HG02610 (cell line): ENCODE results near the gene TBC1D12.

ENCODE experiments used
- ATAC-seq: cut with Tn5 transposase; IDR thresholded peaks from one replicate; pipeline ENCODE4 v1.9.1; 2021; ENCODE audit warnings: mild to moderate bottlenecking, moderate library complexity; ENCODE audit not compliant: unreplicated experiment

TBC1D12 gene

GRCh38 chr10:94405406-94405805 lies 3.1 kb downstream of the TBC1D12 start:
- no peak for ATAC-seq

- ATAC-seq: no peak
Measured at GRCh38 chr10:94407668-94408067, 5.3 kb downstream of the TBC1D12 start.

DNA sequence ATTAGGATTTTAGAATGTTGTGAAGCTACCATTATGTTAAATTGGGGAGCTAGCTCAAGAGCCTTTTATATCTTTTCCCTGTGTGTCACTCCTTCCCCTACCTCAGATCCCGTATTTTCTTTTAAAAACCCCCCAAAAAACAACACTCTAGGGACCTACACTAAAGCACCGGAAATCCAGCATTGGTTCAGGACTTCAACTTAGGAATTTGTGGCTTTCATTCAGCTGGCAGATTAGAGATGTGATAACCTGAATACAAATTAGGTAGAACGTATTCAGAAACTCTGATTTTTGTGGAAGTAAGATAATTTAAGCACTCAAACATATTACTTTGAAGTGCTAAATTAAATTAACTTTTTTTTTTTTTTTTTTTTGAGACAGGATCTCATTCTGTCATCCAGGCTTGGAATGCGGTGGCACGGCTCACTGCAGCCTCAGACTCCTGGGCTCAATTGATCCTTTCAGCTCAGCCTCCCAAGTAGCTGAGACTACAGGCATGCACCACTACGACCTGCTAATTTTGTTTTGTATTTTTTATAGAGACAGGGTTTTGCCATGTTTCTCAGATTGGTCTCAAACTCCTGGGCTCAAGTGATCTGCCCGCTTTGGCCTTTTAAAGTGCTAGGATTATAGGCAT lies 6.8 kb downstream of the TBC1D12 start:
- ATAC-seq: no peak

GRCh38 chr10:94411304-94411703 lies 9.0 kb downstream of the TBC1D12 start:
- ATAC-seq: no peak

- ATAC-seq: no peak
Measured at GRCh38 chr10:94412449-94412848, 10.1 kb downstream of the TBC1D12 start.

DNA sequence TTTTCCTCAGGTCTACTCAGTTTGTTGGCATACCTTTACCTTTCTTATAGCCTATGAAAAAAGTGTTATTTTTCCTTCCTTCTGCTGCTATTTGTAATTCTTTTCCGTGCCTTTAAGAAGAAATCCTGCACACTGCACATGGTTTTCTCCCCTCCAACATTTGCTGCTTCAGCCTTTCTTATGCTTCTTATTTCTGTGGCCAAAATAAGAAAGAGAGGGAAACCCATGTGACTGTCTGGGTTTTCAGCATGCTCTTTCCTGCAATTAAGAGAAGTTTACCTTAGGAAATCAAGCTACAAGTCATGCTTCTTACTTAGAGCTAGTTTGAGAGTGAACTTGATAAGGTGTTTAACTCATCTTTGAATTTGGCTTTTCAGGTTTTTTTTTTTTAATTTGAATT lies 11.0 kb downstream of the TBC1D12 start:
- ATAC-seq: no peak

DNA sequence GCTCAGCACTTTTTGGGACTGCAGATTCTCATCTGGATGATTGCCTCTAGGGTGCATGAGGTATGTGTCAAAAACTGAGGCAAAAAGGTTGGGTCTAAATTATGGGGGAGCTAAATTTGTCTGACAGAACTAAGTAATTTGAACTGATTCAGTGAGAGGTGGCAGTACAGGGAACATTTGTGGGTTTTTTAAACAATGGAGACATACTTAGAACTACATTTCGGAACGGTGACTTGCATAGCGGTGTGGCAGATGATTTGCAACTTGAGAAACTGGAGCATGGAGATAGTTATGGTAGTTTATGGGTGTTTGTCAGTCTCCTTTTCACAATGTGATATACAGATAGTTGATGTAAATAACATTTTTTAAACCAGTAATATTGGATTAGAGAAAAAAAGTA lies 14.6 kb downstream of the TBC1D12 start:
- ATAC-seq: no peak

DNA sequence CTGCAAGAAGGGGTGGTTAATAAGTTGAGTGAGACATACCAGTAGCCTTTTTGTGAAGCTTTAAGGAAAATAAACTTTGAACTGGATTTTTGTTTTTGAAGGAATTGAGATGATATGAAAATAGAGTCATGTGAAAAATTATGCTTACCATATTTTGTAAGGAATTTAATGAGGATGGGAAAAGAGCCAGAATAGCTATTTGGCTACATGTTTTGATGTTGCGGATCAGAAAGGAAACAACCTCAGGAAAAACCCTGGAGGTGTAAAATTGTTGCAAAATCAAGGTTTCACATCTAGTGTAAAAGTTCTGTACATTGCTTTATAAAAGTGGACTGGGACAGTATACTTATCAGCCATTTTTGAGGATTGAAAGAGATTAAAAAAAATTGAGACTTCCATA lies 15.0 kb downstream of the TBC1D12 start:
- ATAC-seq: no peak

- ATAC-seq: no peak
Measured at GRCh38 chr10:94420516-94420915, 18.2 kb downstream of the TBC1D12 start.

GRCh38 chr10:94420998-94421528 lies 18.7 kb downstream of the TBC1D12 start:
- ATAC-seq: no peak

DNA sequence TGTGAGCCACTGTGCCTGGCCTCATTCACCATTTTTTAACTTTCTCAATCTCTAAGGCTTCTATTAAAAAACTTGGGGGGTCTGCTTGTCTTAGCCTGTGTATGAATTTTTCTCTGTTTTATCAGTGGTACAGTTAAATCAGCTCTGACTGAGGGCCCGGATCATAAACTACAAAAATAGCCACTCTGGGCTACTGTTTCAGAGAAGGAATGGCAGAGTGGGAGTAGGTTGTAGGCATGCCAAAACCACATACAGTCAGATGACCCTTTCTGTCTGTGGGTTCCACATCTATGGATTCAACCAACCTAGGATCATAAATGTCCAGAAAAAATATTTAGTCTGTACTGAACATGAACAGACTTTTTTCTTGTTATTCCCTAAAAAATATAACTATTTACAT lies 21.3 kb downstream of the TBC1D12 start:
- no peak for ATAC-seq

- ATAC-seq: no peak
Measured at GRCh38 chr10:94424714-94425337, 22.5 kb downstream of the TBC1D12 start.

GRCh38 chr10:94425942-94426341 lies 23.6 kb downstream of the TBC1D12 start:
- no peak for ATAC-seq

- no peak for ATAC-seq
Measured at GRCh38 chr10:94427166-94427565, 24.8 kb downstream of the TBC1D12 start.

- no peak for ATAC-seq
Measured at GRCh38 chr10:94428766-94429707, 26.7 kb downstream of the TBC1D12 start.

DNA sequence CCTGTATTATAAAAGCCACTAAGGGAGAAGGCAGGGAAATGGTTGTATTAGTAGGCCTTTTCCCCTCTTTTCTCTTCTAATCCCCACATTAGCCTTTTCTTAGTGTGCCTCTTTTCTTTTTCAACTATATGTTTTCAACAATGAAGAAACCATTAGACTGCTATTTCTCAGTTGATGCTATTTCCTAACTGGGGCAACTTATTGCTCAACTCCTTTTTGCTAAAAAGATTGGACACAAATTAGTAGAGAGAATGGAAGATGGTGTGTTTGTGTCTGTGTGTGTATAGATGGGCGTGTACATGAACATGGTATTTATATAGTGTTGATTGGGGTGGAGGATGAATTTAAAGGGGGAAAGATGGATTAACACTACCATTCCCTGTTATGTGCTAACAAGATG lies 28.4 kb downstream of the TBC1D12 start:
- no peak for ATAC-seq

DNA sequence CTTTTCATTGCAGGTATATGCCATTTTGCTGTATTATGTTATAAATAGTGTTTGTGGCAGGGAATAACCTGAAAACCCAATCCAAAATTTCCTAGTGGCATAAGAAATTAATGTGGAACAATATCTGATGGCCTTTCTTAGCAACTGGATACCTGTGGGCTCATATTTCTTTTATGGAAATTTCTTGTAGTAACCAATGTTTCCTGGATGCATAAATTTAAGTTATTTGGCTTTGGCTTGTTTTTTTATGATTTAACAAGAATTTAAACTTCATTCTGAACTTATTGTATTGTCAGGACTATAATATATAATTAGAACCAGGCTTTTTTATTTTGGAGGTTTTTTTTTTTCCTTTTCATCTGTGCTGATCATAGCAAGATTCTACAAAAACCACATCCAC lies 30.1 kb downstream of the TBC1D12 start:
- no peak for ATAC-seq

DNA sequence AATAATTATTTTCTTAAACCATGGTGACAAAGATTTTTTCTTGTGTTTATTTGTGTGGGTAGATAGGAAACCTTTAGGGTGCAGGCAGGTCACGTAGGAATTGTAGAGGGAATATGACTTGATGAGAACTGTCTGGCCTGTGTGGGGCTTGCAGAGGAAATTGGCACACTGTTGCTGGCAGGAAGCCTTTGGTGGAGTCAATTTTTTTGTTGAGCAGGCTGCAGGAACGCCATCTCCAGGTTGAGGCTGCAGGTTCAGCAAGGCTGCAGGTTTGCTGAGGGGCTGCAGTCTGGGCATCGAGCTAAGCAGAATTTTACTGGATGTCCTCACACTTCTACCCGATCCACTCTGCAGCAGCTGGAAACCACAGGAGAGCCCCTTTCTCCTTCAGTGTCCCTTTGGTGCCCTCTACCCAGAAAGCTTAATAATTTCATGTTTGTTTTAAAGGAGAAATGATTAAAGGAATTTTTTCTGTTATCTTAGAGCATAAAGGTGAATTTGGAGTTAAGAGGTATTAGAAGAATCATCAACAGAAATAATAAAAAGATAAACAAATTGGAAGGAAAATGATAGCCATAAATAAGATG lies 37.0 kb downstream of the TBC1D12 start:
- no peak for ATAC-seq

GRCh38 chr10:94440096-94440495 lies 37.8 kb downstream of the TBC1D12 start:
- ATAC-seq: no peak

DNA sequence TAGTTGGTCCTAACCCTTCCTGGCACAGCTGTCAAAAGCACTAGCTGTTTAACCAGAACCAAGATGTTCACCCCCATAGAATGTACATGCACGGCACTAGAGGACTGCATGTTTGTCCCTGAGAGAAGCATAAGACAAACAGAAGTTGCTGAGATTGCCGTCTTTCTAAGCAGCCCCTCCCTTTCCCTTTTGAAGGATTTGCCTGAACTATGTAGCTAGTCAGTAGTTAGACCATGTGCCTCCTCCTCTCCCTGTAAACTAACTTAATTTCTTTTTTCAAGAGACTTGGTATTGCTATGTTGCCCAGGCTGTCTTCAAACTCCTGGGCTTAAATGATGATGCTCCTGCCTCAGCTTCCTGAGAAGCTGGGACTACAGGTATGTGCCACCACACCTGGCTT lies 40.7 kb downstream of the TBC1D12 start:
- no peak for ATAC-seq

- ATAC-seq: no peak
Measured at GRCh38 chr10:94443549-94443948, 41.2 kb downstream of the TBC1D12 start.
